Osteocyte (in vitro differentiated cells): ENCODE results near the gene NBR1. TPM values are rescaled to one million over a fixed set of nuclear protein-coding genes. Genes with fewer than 3 reads are reported as not detected.

Experiments
- DNase-seq: peaks from one replicate; pipeline ENCODE4 v3.0.0; 2021; ENCODE audit warnings: mixed read lengths; ENCODE audit not compliant: unreplicated experiment; ENCODE audit errors: extremely low spot score
- H3K27ac Mint-ChIP-seq: one replicate; pipeline ENCODE4 v1.8.0; 2021; ENCODE audit warnings: mild to moderate bottlenecking, mixed read lengths; ENCODE audit not compliant: unreplicated experiment
- H3K27me3 Mint-ChIP-seq: one replicate; pipeline ENCODE4 v1.8.0; 2021; ENCODE audit warnings: mixed read lengths; ENCODE audit not compliant: unreplicated experiment
- H3K36me3 Mint-ChIP-seq: one replicate; pipeline ENCODE4 v1.8.0; 2021; ENCODE audit warnings: mixed read lengths; ENCODE audit not compliant: unreplicated experiment
- H3K4me1 Mint-ChIP-seq: one replicate; pipeline ENCODE4 v1.8.0; 2021; ENCODE audit warnings: mixed read lengths; ENCODE audit not compliant: unreplicated experiment
- H3K4me3 Mint-ChIP-seq: one replicate; pipeline ENCODE4 v1.8.0; 2021; ENCODE audit warnings: mild to moderate bottlenecking, moderate library complexity, mixed read lengths; ENCODE audit not compliant: unreplicated experiment
- H3K9me3 Mint-ChIP-seq: one replicate; pipeline ENCODE4 v1.8.0; 2021; ENCODE audit warnings: mixed read lengths; ENCODE audit not compliant: unreplicated experiment
- CTCF ChIP-seq: fragments of 200-600 bp; sonication (generic); IDR thresholded peaks from 2 replicates; pipeline ENCODE4 v1.5.0; 2021; ENCODE audit warnings: antibody characterized with exemption, mild to moderate bottlenecking, moderate library complexity
- total RNA-seq: library from RNA; stranded (reverse); gene quantifications from 2 replicates; pipeline ENCODE4 v1.2.1, GENCODE V29; 2021

Gene NBR1
- total RNA-seq, 1 donor from 2014 or later, result 102 TPM

GRCh38 chr17:43211480-43212402 is 40.7 kb downstream of the NBR1 start, which contains the start of gene TMEM106A:
Gene TMEM106A, plus strand, starts transcription at chr17:43211875. Its CDS starts 1,167 bp downstream, at chr17:43213042.
- DNase-seq, result peak; percentile 91
- Mint-ChIP-seq H3K27me3 (no peaks in the 10 kb centered on the region), H3K27ac (peak within 1 kb of the TSS; percentile 95), H3K36me3 (peaks cover 31% of the 10 kb centered on the region), H3K4me3 (peak within 1 kb of the TSS; percentile 96), H3K9me3 (no peaks in the 10 kb centered on the region), H3K4me1 (peaks cover 27% of the 10 kb centered on the region)
- peak; percentile 46 for TF ChIP-seq CTCF

GRCh38 chr17:43212641-43213490 is 41.9 kb downstream of the NBR1 start:
- DNase-seq, result no peak
- Mint-ChIP-seq H3K27ac (peak overlapping the region; percentile 95), H3K4me3 (peak overlapping the region; percentile 96), H3K4me1 (peaks cover 27% of the 10 kb centered on the region), H3K36me3 (peaks cover 28% of the 10 kb centered on the region), H3K9me3 (no peaks in the 10 kb centered on the region), H3K27me3 (no peaks in the 10 kb centered on the region)
- TF ChIP-seq CTCF, result no peak

- Mint-ChIP-seq H3K4me1 (peaks cover 27% of the 10 kb centered on the region), H3K27ac (no peak overlapping the region), H3K4me3 (no peak overlapping the region), H3K36me3 (peaks cover 24% of the 10 kb centered on the region), H3K9me3 (no peaks in the 10 kb centered on the region), H3K27me3 (no peaks in the 10 kb centered on the region)
- no peak for DNase-seq
- TF ChIP-seq CTCF, result no peak
Measured at GRCh38 chr17:43213545-43213944, 42.5 kb downstream of the NBR1 start.

- Mint-ChIP-seq H3K4me1 (peaks cover 27% of the 10 kb centered on the region), H3K27ac (no peak overlapping the region), H3K36me3 (peaks cover 15% of the 10 kb centered on the region), H3K27me3 (no peaks in the 10 kb centered on the region), H3K4me3 (no peak overlapping the region), H3K9me3 (no peaks in the 10 kb centered on the region)
- DNase-seq, result no peak
- TF ChIP-seq CTCF, result no peak
Measured at GRCh38 chr17:43215341-43215740, 44.3 kb downstream of the NBR1 start.

- H3K4me3 Mint-ChIP-seq, result no peak overlapping the region
- H3K9me3 Mint-ChIP-seq, result no peaks in the 10 kb centered on the region
- peak; percentile 62 for DNase-seq
- H3K27me3 Mint-ChIP-seq, result no peaks in the 10 kb centered on the region
- H3K27ac Mint-ChIP-seq, result no peak overlapping the region
- peaks cover 13% of the 10 kb centered on the region for H3K36me3 Mint-ChIP-seq
- H3K4me1 Mint-ChIP-seq, result peaks cover 18% of the 10 kb centered on the region
- TF ChIP-seq CTCF, result no peak
Measured at GRCh38 chr17:43216369-43216761, 45.4 kb downstream of the NBR1 start.
